GM18502 (cell line): ENCODE measurements around the gene SAA4.
"Not testable (repeated sequence)": the region's sequence is repeated elsewhere in the genome, so short reads cannot be mapped to it uniquely, and the experiment has no call there.

Experiments used
- ATAC-seq: cut with Tn5 transposase; IDR thresholded peaks from one replicate; pipeline ENCODE4 v1.9.1; 2021; ENCODE audit warnings: mild to moderate bottlenecking; ENCODE audit not compliant: unreplicated experiment, poor library complexity

SAA4 gene

DNA sequence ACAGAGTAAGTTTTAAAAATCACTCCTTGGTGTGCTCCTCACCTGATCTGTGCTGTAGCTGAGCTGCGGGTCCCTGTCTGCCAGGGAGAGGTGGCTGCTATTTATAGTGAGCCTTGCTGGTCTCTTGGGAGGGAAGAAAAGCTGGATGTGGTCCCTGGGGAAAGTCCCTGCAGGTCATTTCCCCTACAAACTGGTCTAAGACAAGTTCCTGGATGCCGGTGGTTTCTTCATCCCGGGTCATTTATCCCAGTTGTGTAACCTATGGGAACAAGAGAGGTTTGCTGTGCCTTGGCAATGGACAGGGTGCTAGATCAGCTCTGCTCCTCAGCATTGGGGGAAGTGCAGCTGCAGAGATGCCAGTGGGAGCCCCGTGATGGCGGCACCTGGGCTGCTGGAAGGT, 12.0 kb upstream of the SAA4 start, which contains the start of gene SAA2:
TSS of gene SAA2 (minus strand) at position 108 of the 400 bp plus-strand sequence. CDS start 657 bp downstream, outside the sequence.
- no peak for ATAC-seq

DNA sequence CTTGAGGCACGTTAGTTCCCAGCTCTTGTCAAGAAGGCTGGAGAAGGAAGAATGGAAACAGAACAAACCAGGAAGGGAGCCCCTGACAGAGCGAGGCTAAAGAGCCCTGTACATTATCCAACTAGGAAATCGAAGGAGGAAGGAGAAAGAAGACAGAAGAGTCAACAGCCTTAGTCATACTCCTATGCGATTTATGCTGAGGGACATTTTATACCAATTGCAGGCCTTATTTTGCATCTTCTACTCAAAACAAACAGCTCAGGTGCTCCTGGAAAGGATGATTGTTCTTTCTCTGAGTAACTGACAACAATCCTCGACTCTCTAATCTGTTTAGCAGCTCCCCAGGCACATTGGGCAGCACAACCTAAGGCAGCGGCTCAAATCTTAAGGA, 10.6 kb upstream of the SAA4 start:
- ATAC-seq = peak; percentile 11

- peak; percentile 84 for ATAC-seq
Observed at GRCh38 chr11:18246379-18247190, 10.0 kb upstream of the SAA4 start.

DNA sequence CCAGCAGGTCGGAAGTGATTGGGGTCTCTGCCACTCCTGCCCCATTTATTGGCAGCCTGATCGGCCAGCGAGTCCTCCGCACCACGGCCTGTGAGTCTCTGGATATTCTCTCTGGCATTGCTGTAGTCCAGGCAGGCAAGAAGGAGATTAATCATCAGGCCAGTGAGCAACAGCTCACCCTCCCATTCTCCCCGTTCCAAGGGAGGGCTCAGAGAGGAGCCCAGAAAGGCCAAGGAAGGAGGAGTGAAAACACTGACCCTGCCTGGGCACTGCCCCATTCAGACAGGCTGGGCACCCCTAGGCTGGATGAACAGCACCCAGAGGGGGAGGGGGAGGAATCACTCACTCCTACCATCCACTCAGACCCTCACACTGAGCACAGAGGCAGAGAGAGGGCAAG, 8.8 kb upstream of the SAA4 start:
- ATAC-seq = no peak

GRCh38 chr11:18243783-18244362, 7.3 kb upstream of the SAA4 start:
- no peak for ATAC-seq

GRCh38 chr11:18239655-18240054, 3.1 kb upstream of the SAA4 start:
- ATAC-seq = no peak

DNA sequence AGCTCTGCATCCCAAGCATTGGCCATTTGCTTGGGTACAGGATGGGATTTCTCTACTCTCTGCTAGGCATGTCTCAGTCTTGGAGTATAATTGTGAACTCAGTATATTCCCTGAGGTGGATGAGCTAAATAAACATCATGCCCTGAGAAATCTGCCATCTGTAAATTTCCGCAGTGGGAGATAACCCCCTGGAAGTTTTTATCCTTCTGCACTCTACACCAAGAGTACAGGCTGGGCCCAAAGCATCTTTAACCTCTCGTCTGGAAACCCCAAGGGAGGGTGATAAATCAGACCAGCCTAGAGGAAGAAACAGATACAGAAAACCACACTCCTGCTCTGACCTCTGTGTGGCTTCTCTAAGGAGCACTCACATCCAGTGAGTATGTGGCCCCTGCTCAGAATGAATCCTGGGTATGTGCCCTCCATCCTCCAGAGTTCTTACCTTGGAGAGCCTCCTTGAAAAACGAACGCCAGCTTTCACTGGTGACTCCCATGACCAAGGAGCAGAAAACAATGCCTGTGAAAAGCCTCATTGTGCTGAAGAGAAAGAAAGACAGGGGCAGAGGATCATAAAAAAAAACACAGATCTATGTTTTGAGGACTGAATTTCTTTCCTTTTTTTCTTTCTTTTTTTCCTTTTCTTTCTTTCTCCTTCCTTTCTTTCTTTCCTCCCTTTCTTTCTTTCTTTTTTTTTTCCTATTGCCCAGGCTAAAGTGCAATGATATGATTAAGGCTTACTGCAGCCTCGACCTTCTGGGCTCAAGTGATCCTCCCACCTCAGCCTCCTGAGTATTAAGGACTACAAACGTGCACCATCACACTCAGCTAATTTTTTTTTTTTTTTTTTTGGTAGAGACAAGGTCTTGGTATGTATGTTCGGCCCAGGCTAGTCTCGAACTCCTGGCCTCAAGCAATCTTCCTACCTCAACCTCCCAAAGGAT, 938 bp downstream of the SAA4 start:
- ATAC-seq = no peak

DNA sequence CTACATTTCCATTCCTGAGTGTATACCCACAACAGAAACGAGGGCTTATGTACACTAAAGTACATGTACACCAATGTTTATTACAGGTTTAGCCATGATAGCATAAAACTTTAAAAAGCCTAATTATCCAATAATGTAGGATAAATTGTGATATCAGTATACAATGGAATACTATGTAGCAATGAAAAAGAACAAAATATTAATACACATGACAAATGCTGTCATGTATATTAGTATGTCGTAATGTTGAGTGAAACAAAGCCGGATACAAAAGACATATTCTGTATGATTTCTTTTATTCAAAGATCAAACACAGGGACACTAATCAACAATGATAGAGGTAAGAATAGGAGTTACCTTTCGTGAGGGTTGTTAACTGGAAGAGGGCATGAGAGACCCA, 2.7 kb downstream of the SAA4 start:
- no peak for ATAC-seq

GRCh38 chr11:18230859-18231258, 5.7 kb downstream of the SAA4 start:
- ATAC-seq = no peak

- peak; percentile 94 for ATAC-seq
Observed at GRCh38 chr11:18229501-18229900, 7.1 kb downstream of the SAA4 start.

DNA sequence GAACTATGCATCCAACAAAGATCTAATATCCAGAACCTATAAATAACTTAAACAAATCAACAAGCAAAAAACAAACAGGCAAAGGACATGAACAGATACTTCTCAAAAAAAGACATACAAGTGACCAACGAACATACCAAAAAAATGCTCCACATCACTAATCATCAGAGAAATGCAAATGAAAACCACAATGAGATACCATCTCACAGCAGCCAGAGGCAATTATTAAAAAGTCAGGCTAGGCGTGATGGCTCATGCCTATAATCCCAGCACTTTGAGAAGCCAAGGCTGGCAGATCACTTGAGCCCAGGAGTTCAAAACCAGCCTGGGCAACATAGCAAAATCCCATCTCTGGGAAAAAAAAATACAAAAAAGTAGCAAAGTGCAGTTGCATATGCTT, 10.7 kb downstream of the SAA4 start:
- no peak for ATAC-seq

GRCh38 chr11:18223591-18224387, 12.8 kb downstream of the SAA4 start:
- no peak for ATAC-seq

- ATAC-seq = no peak
Observed at GRCh38 chr11:18222814-18223421, 13.7 kb downstream of the SAA4 start.

DNA sequence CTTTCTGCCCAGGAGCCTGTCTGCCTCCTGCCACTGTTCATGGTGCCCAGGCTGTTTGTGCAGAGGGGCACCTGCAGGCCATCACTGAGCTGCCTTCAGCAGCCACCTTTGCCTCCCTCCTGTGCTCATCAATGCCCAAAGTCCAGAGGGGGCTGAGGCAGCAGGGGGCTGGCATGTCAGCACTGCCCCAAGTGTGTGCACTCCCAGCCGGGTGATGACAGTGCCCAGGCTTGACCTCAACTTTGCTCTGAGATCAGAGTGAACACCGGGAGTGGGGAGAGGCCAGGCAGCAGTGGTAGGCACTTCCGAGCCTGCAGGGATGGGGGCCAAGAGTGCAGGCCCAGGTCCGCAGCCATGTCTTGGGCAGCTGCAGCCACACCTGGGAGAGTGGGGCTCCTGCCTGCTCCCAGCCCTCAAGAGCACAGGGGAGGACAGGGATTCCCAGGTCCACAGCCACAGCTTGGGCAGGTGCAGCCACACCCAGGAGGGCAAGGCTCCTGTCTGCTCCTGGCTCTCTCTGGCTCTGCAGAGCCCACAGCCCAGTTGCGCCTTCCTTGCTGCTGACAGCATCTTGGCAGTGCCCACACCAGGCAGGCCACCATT, 15.2 kb downstream of the SAA4 start:
- no peak for ATAC-seq

GRCh38 chr11:18209058-18209457, 27.5 kb downstream of the SAA4 start:
- no peak for ATAC-seq

DNA sequence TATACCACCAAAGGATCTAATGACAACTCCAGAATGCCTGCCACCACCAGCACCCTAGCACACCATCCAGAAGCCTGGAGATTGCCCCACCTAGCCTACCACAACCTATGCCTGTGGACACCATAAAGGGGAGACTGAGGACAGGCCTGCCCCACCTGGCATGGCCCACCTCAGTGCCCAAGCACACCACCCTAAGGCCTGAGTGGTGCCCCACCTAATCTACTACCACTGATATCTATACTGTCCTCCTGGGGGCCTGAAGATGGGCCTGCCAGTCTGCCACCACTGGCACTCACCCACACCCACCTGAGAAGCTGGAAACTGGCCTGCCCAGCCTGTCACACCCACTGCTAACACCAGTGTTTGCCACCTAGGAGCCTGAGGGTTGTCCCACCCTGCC, 31.8 kb downstream of the SAA4 start:
- no peak for ATAC-seq

DNA sequence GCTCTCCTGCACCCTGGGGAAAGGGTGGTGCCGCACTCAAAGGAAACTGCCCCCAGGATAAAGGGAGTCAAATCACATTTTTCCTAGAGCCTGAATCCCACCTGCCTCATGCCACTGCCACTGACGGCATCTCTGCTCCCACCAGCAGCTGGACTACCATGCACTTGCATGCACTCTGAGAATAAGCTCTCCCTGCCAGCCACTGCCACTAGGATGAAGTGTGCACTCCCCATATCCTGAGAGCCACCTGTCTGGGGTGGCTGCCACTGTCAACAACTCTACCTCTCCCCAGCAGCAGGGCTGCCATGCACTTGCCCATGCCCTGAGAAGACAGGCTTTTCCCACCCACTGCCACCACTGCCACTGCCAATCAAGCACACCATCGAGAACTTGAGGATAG, 32.4 kb downstream of the SAA4 start:
- ATAC-seq = no peak

- no peak for ATAC-seq
Observed at GRCh38 chr11:18203723-18204122, 32.9 kb downstream of the SAA4 start.

- ATAC-seq = not testable (repeated sequence)
Observed at GRCh38 chr11:18197738-18198137, 38.9 kb downstream of the SAA4 start.
